Measurements from ENCODE around the gene ACSL1.

DNA sequence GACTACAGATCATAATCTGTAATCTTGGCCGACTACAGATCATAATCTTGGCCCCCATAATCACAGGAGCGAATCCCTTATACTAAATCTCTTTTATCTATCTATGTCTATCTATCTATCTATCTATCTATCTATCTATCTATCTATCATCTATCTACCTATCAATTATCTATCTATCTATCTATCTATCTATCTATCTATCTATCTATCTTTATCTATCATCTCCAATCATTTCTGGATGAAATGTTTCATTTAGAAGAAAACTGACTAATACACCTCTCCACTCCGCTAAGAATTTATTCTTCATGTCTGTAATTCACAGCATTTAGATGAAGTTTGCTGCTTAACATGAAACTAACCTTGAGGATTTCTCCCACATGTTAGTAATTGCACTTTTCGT is 45.0 kb upstream of the ACSL1 start:
- TF ChIP-seq, protein P1, sequence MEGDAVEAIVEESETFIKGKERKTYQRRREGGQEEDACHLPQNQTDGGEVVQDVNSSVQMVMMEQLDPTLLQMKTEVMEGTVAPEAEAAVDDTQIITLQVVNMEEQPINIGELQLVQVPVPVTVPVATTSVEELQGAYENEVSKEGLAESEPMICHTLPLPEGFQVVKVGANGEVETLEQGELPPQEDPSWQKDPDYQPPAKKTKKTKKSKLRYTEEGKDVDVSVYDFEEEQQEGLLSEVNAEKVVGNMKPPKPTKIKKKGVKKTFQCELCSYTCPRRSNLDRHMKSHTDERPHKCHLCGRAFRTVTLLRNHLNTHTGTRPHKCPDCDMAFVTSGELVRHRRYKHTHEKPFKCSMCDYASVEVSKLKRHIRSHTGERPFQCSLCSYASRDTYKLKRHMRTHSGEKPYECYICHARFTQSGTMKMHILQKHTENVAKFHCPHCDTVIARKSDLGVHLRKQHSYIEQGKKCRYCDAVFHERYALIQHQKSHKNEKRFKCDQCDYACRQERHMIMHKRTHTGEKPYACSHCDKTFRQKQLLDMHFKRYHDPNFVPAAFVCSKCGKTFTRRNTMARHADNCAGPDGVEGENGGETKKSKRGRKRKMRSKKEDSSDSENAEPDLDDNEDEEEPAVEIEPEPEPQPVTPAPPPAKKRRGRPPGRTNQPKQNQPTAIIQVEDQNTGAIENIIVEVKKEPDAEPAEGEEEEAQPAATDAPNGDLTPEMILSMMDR (IDR thresholded peaks at IDR 0.05) = no peak
- TF ChIP-seq POLR2A (IDR thresholded peaks at IDR 0.05) = no peak
- no peak for TF ChIP-seq EP300 (IDR thresholded peaks at IDR 0.05)

Data from ovary (tissue), 3 donors.